GM23338 (cell line): ENCODE measurements around the gene PTPN20. TPM values are rescaled to one million over a fixed set of nuclear protein-coding genes. Genes with fewer than 3 reads are reported as not detected.

Experiments used
- ATAC-seq: fragments of 200-7000 bp; cut with Tn5 transposase; 3 replicates; pipeline ENCODE4 v1.9.1; 2020
- DNase-seq: peaks from one replicate; pipeline ENCODE4 v3.0.0-alpha.2; 2015; ENCODE audit warnings: low spot score
- H2AFZ ChIP-seq: fragments of 200-600 bp; sonication (generic); 2 replicates; pipeline ENCODE4 v1.8.0; 2016; ENCODE audit warnings: antibody characterized with exemption, mild to moderate bottlenecking, moderate library complexity
- H3F3A ChIP-seq: fragments of 200-600 bp; sonication (generic); replicated peaks from 2 replicates; pipeline ENCODE4 v1.8.0; 2017; ENCODE audit warnings: antibody characterized with exemption, mixed run types, low read depth
- H3K27ac ChIP-seq: fragments of 200-600 bp; sonication (generic); 2 replicates; pipeline ENCODE4 v1.6.1; 2016; ENCODE audit warnings: low read depth
- H3K27me3 ChIP-seq: fragments of 200-600 bp; sonication (generic); 2 replicates; pipeline ENCODE4 v1.8.0; 2016; ENCODE audit warnings: mild to moderate bottlenecking, mixed run types, moderate library complexity; ENCODE audit not compliant: insufficient read depth
- H3K36me3 ChIP-seq: fragments of 200-600 bp; sonication (generic); 2 replicates; pipeline ENCODE4 v1.8.0; 2016; ENCODE audit warnings: mild to moderate bottlenecking; ENCODE audit not compliant: insufficient read depth
- H3K4me1 ChIP-seq: fragments of 200-600 bp; sonication (generic); 2 replicates; pipeline ENCODE4 v1.8.0; 2016; ENCODE audit warnings: mild to moderate bottlenecking, moderate library complexity; ENCODE audit not compliant: insufficient read depth
- H3K4me2 ChIP-seq: fragments of 200-600 bp; sonication (generic); 2 replicates; pipeline ENCODE4 v1.7.1; 2017; ENCODE audit warnings: mixed run types
- H3K4me3 ChIP-seq: fragments of 200-600 bp; sonication (generic); 2 replicates; pipeline ENCODE4 v1.6.1; 2016; ENCODE audit warnings: mixed run types
- H3K79me2 ChIP-seq: fragments of 200-600 bp; sonication (generic); replicated peaks from 2 replicates; pipeline ENCODE4 v1.8.0; 2017; ENCODE audit warnings: mild to moderate bottlenecking; ENCODE audit not compliant: insufficient read depth
- H3K9me2 ChIP-seq: fragments of 200-600 bp; sonication (generic); 2 replicates; pipeline ENCODE4 v1.8.0; 2017; ENCODE audit not compliant: insufficient read depth
- H4K20me1 ChIP-seq: fragments of 200-600 bp; sonication (generic); replicated peaks from 2 replicates; pipeline ENCODE4 v1.8.0; 2017; ENCODE audit warnings: mild to moderate bottlenecking; ENCODE audit not compliant: insufficient read depth
- H3K27ac Mint-ChIP-seq: 2 replicates; pipeline ENCODE4 v1.8.0; 2020; ENCODE audit warnings: inconsistent platforms, mild to moderate bottlenecking, moderate library complexity, mixed read lengths
- H3K27me3 Mint-ChIP-seq: 3 replicates; pipeline ENCODE4 v1.8.0; 2022; ENCODE audit warnings: low read depth, mild to moderate bottlenecking, moderate library complexity, mixed read lengths, inconsistent platforms; ENCODE audit not compliant: insufficient read depth, poor library complexity
- H3K36me3 Mint-ChIP-seq: 3 replicates; pipeline ENCODE4 v1.8.0; 2021; ENCODE audit warnings: low read depth, mild to moderate bottlenecking, inconsistent platforms, moderate library complexity, mixed read lengths
- H3K4me1 Mint-ChIP-seq: 3 replicates; pipeline ENCODE4 v1.8.0; 2020; ENCODE audit warnings: mild to moderate bottlenecking, inconsistent platforms, mixed read lengths
- H3K4me3 Mint-ChIP-seq: 3 replicates; pipeline ENCODE4 v1.8.0; 2021; ENCODE audit warnings: moderate library complexity, mild to moderate bottlenecking, inconsistent platforms, mixed read lengths
- H3K9me3 Mint-ChIP-seq: 3 replicates; pipeline ENCODE4 v1.8.0; 2020; ENCODE audit warnings: moderate library complexity, mild to moderate bottlenecking, inconsistent platforms, mixed read lengths
- CREB1 ChIP-seq: fragments of 250-450 bp; sonication (Bioruptor Pico); IDR thresholded peaks from 2 replicates; pipeline ENCODE4 v1.5.0; 2020; ENCODE audit warnings: low read depth, mild to moderate bottlenecking, moderate library complexity
- EZH2 ChIP-seq: fragments of 200-600 bp; sonication (generic); IDR thresholded peaks from one replicate; pipeline ENCODE4 v1.8.0; 2017; ENCODE audit warnings: antibody characterized with exemption, mild to moderate bottlenecking, low read depth; ENCODE audit not compliant: unreplicated experiment
- EZH2phosphoT487 ChIP-seq: fragments of 200-600 bp; sonication (generic); IDR thresholded peaks from one replicate; pipeline ENCODE4 v1.8.1; 2018; ENCODE audit warnings: antibody characterized with exemption; ENCODE audit not compliant: unreplicated experiment
- JUNB ChIP-seq: IDR thresholded peaks from one replicate; pipeline ENCODE4 v1.6.1; 2016; ENCODE audit warnings: antibody characterized with exemption; ENCODE audit not compliant: unreplicated experiment
- NANOG ChIP-seq: IDR thresholded peaks from 2 replicates; pipeline ENCODE4 v1.6.1; 2016; ENCODE audit warnings: antibody characterized with exemption, borderline replicate concordance
- STAT1 ChIP-seq: IDR thresholded peaks from one replicate; pipeline ENCODE4 v1.6.1; 2016; ENCODE audit warnings: antibody characterized with exemption; ENCODE audit not compliant: unreplicated experiment
- ZNF114 ChIP-seq: fragments of 250-450 bp; sonication (Bioruptor Pico); IDR thresholded peaks from 2 replicates; pipeline ENCODE4 v1.5.0; 2020; ENCODE audit warnings: mild to moderate bottlenecking, moderate library complexity
- ZNF331 ChIP-seq: fragments of 250-450 bp; sonication (Bioruptor Pico); IDR thresholded peaks from 2 replicates; pipeline ENCODE4 v1.5.0; 2020; ENCODE audit warnings: low read depth, mild to moderate bottlenecking, moderate library complexity
- polyA plus RNA-seq: library from polyadenylated mRNA; unstranded; fragments of >200 nt; fragmentation: Nextera tagmentation; extraction: Ambion mirVana; gene quantifications from 2 replicates; pipeline ENCODE4 v1.2.1, GENCODE V29; 2016
- total RNA-seq: library from RNA; depleted of rRNA; stranded (reverse); fragments of >200 nt; shearing (Covaris generic); gene quantifications from 2 replicates; pipeline ENCODE4 v1.2.3, GENCODE V29; 2014
- TF ChIP-seq, protein P1 (sequence below): fragments of 250-450 bp; sonication (Bioruptor Pico); IDR thresholded peaks from 2 replicates; pipeline ENCODE4 v1.5.0; 2020; ENCODE audit warnings: mild to moderate bottlenecking, moderate library complexity
- TF ChIP-seq, protein P2 (sequence below), 2 experiments: fragments of 200-600 bp in 1 of 2; sonication (generic) in 1 of 2; conservative IDR thresholded peaks; 2 replicates each; pipeline versions ENCODE4 v1.5.1 to v1.6.1; 2016 to 2017; ENCODE audit warnings: antibody characterized with exemption in 2 of 2, low read depth in 2 of 2, mild to moderate bottlenecking in 2 of 2, moderate library complexity in 1 of 2

Gene PTPN20
- total and polyA plus RNA-seq, 2 experiments from 2014 or later, result 0.13 TPM; not detected in 1

DNA sequence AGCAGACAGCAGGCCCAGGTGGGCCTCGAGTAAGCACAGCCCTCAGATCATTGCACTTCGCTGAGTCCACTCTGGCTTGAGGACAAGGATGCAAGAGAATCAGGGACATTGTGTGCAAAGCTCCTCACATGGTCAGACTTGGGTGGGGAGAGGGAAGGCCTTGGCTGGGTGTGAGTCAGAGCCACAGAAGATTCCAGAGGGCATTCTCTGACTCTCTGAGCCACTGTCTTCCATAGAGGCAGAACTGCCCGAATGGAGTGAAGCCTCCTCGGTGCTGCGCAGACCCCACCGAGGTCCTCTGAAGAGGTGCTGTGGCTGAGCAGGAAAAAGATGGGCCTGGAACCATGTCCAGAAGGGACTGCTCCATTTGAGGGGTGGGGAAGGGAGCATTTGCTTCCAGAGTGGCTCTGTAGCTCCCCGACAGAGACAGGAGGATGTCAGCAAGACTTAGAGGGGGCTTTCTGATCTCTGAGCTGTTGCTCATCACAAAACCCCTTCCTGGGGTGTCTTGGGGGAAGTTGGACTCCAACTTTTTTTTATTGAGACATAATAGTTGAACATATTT, 120.8 kb downstream of the PTPN20 start (continued):
- TF ChIP-seq, protein P1, sequence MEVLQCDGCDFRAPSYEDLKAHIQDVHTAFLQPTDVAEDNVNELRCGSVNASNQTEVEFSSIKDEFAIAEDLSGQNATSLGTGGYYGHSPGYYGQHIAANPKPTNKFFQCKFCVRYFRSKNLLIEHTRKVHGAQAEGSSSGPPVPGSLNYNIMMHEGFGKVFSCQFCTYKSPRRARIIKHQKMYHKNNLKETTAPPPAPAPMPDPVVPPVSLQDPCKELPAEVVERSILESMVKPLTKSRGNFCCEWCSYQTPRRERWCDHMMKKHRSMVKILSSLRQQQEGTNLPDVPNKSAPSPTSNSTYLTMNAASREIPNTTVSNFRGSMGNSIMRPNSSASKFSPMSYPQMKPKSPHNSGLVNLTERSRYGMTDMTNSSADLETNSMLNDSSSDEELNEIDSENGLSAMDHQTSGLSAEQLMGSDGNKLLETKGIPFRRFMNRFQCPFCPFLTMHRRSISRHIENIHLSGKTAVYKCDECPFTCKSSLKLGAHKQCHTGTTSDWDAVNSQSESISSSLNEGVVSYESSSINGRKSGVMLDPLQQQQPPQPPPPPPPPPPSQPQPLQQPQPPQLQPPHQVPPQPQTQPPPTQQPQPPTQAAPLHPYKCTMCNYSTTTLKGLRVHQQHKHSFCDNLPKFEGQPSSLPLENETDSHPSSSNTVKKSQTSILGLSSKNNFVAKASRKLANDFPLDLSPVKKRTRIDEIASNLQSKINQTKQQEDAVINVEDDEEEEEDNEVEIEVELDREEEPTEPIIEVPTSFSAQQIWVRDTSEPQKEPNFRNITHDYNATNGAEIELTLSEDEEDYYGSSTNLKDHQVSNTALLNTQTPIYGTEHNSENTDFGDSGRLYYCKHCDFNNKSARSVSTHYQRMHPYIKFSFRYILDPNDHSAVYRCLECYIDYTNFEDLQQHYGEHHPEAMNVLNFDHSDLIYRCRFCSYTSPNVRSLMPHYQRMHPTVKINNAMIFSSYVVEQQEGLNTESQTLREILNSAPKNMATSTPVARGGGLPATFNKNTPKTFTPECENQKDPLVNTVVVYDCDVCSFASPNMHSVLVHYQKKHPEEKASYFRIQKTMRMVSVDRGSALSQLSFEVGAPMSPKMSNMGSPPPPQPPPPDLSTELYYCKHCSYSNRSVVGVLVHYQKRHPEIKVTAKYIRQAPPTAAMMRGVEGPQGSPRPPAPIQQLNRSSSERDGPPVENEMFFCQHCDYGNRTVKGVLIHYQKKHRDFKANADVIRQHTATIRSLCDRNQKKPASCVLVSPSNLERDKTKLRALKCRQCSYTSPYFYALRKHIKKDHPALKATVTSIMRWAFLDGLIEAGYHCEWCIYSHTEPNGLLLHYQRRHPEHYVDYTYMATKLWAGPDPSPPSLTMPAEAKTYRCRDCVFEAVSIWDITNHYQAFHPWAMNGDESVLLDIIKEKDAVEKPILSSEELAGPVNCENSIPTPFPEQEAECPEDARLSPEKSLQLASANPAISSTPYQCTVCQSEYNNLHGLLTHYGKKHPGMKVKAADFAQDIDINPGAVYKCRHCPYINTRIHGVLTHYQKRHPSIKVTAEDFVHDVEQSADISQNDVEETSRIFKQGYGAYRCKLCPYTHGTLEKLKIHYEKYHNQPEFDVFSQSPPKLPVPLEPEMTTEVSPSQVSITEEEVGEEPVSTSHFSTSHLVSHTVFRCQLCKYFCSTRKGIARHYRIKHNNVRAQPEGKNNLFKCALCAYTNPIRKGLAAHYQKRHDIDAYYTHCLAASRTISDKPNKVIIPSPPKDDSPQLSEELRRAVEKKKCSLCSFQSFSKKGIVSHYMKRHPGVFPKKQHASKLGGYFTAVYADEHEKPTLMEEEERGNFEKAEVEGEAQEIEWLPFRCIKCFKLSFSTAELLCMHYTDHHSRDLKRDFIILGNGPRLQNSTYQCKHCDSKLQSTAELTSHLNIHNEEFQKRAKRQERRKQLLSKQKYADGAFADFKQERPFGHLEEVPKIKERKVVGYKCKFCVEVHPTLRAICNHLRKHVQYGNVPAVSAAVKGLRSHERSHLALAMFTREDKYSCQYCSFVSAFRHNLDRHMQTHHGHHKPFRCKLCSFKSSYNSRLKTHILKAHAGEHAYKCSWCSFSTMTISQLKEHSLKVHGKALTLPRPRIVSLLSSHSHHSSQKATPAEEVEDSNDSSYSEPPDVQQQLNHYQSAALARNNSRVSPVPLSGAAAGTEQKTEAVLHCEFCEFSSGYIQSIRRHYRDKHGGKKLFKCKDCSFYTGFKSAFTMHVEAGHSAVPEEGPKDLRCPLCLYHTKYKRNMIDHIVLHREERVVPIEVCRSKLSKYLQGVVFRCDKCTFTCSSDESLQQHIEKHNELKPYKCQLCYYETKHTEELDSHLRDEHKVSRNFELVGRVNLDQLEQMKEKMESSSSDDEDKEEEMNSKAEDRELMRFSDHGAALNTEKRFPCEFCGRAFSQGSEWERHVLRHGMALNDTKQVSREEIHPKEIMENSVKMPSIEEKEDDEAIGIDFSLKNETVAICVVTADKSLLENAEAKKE, result no peak
- TF ChIP-seq EZH2 (no peak), CREB1 (CRISPR knock-in tag) (no peak), ZNF114 (CRISPR knock-in tag) (no peak), STAT1 (no peak), JUNB (no peak)

DNA sequence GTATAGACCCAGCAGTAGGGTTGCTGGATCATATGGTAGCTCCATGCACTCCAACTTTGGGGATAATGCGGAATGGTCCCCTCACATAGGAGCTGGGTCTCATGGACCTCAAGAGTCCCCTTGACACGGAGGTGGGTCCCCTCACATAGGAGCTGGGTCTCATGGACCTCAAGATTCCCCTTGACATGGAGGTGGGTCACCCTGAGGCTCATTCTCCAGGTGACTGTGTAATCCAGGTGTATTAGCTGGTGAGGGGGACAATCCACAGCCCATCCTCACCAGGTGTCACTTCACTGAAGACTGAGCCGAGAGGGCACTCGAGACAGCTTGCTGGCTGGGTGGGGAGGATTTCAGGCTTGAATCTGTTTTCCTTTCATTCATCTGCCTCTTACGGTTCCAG, 121.9 kb downstream of the PTPN20 start:
- Histone ChIP-seq H4K20me1 (no peaks in the 10 kb centered on the region), H3K9me2 (no peaks in the 10 kb centered on the region; the same call in 1 of the 2 replicates), H3K27me3 (no peaks in the 10 kb centered on the region), H3K4me1 (no peaks in the 10 kb centered on the region), H3K27ac (no peak overlapping the region), H3K4me2 (no peak overlapping the region), H3K79me2 (no peaks in the 10 kb centered on the region), H3K36me3 (no peaks in the 10 kb centered on the region), H3K4me3 (no peak overlapping the region), H3F3A (no peaks in the 10 kb centered on the region), H2AFZ (no peak overlapping the region)
- no peak for DNase-seq
- no peak for ATAC-seq
- Mint-ChIP-seq H3K4me3 (no peak overlapping the region), H3K27ac (no peak overlapping the region), H3K9me3 (no peaks in the 10 kb centered on the region), H3K27me3 (peaks cover 4% of the 10 kb centered on the region), H3K4me1 (no peaks in the 10 kb centered on the region), H3K36me3 (no peaks in the 10 kb centered on the region)
- TF ChIP-seq ZNF331 (no peak), NANOG (no peak), JUNB (no peak), ZNF114 (CRISPR knock-in tag) (no peak), EZH2phosphoT487 (no peak)
- TF ChIP-seq, protein P2, sequence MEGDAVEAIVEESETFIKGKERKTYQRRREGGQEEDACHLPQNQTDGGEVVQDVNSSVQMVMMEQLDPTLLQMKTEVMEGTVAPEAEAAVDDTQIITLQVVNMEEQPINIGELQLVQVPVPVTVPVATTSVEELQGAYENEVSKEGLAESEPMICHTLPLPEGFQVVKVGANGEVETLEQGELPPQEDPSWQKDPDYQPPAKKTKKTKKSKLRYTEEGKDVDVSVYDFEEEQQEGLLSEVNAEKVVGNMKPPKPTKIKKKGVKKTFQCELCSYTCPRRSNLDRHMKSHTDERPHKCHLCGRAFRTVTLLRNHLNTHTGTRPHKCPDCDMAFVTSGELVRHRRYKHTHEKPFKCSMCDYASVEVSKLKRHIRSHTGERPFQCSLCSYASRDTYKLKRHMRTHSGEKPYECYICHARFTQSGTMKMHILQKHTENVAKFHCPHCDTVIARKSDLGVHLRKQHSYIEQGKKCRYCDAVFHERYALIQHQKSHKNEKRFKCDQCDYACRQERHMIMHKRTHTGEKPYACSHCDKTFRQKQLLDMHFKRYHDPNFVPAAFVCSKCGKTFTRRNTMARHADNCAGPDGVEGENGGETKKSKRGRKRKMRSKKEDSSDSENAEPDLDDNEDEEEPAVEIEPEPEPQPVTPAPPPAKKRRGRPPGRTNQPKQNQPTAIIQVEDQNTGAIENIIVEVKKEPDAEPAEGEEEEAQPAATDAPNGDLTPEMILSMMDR (conservative IDR thresholded peaks at IDR 0.05; ENCODE audit: low read depth in 2 of 2), result no peak
